Keratinocyte (primary cell): ENCODE data around the gene ZFP1. TPM values are rescaled to one million over a fixed set of nuclear protein-coding genes. Genes with fewer than 3 reads are reported as not detected.

Experiments
- DNase-seq: peaks from one replicate; pipeline ENCODE4 v3.0.0-alpha.2; 2011; ENCODE audit warnings: low read depth, missing footprints, low spot score
- FAIRE-seq: peaks from 2 replicates; lab custom pipeline; 2011; peaks lifted over from hg19 to GRCh38; lab: Jason Lieb, UNC
- H2AFZ ChIP-seq: 2 replicates; pipeline ENCODE4 v1.6.0; 2012; ENCODE audit warnings: low read length, control low read depth, inconsistent platforms; ENCODE audit not compliant: control insufficient read depth
- H3K27ac ChIP-seq: 2 replicates; pipeline ENCODE4 v1.5.1; 2011; ENCODE audit warnings: low read length; ENCODE audit not compliant: control insufficient read depth, insufficient read depth
- H3K27me3 ChIP-seq: 3 replicates; pipeline ENCODE4 v1.6.0; 2011; ENCODE audit warnings: low read length; ENCODE audit not compliant: control insufficient read depth, insufficient read depth; ENCODE audit errors: extremely low read depth
- H3K36me3 ChIP-seq, 2 experiments: 2 replicates in 1 of 2; 3 replicates in 1 of 2; pipeline ENCODE4 v1.5.1; 2011; ENCODE audit warnings: low read length in 2 of 2, mild to moderate bottlenecking in 1 of 2; ENCODE audit not compliant: control insufficient read depth in 2 of 2, insufficient read depth in 2 of 2; ENCODE audit errors: extremely low read depth in 1 of 2
- H3K4me1 ChIP-seq: 3 replicates; pipeline ENCODE4 v1.5.1; 2011; ENCODE audit warnings: low read length; ENCODE audit not compliant: control insufficient read depth, insufficient read depth; ENCODE audit errors: extremely low read depth
- H3K4me2 ChIP-seq: 3 replicates; pipeline ENCODE4 v1.6.0; 2011; ENCODE audit warnings: low read depth, low read length; ENCODE audit not compliant: control insufficient read depth, insufficient read depth; ENCODE audit errors: extremely low read depth
- H3K4me3 ChIP-seq, 3 experiments: fragments of 200-600 bp in 1 of 3; sonication (generic) in 1 of 3; 2 replicates in 2 of 3; 3 replicates in 1 of 3; pipeline ENCODE4 v1.5.1; 2011 to 2016; ENCODE audit warnings: low read length in 3 of 3, mild to moderate bottlenecking in 3 of 3, control low read depth in 2 of 3, inconsistent platforms in 1 of 3, low read depth in 1 of 3, mixed read lengths in 1 of 3, mixed run types in 1 of 3, moderate library complexity in 1 of 3; ENCODE audit not compliant: control insufficient read depth in 2 of 3, insufficient read depth in 2 of 3; ENCODE audit errors: extremely low read depth in 1 of 3
- H3K79me2 ChIP-seq: 2 replicates; pipeline ENCODE4 v1.6.0; 2012; ENCODE audit warnings: low read length; ENCODE audit not compliant: control insufficient read depth, insufficient read depth
- H3K9ac ChIP-seq: 3 replicates; pipeline ENCODE4 v1.6.0; 2011; ENCODE audit warnings: low read length; ENCODE audit not compliant: control insufficient read depth, insufficient read depth; ENCODE audit errors: extremely low read depth
- H3K9me1 ChIP-seq: 3 replicates; pipeline ENCODE4 v1.6.0; 2011; ENCODE audit warnings: low read length; ENCODE audit not compliant: control insufficient read depth, insufficient read depth; ENCODE audit errors: extremely low read depth
- H3K9me3 ChIP-seq: 2 replicates; pipeline ENCODE4 v1.5.1; 2012; ENCODE audit warnings: low read depth, low read length; ENCODE audit not compliant: control insufficient read depth
- H4K20me1 ChIP-seq: 3 replicates; pipeline ENCODE4 v1.6.0; 2011; ENCODE audit warnings: low read length; ENCODE audit not compliant: control insufficient read depth, insufficient read depth; ENCODE audit errors: extremely low read depth
- EZH2 ChIP-seq: IDR thresholded peaks from one replicate; pipeline ENCODE4 v1.6.1; 2012; ENCODE audit warnings: inconsistent platforms, mild to moderate bottlenecking, low read length, moderate library complexity
- dilution Hi-C: fragments of 300-500 bp; cut with MboI; formaldehyde crosslinking; loops from one replicate; pipeline ENCODE4 v1.7.0; 2020; ENCODE audit warnings: low sequenced_read_pairs; ENCODE audit not compliant: extremely low pct_ligation_motif_present
- polyA plus RNA-seq, 5 experiments: library from polyadenylated mRNA; depleted of rRNA in 3 of 5; stranded (reverse) in 3 of 5; stranded (forward) in 1 of 5; unstranded in 1 of 5; fragments of >200 nt; gene quantifications; 1 replicate in 1 of 5; 2 replicates in 3 of 5; 3 replicates in 1 of 5; pipeline versions ENCODE4 v1.2.1 to v1.2.3, GENCODE V29; 2011 to 2012; ENCODE audit warnings: missing spikeins in 2 of 5, low read depth in 1 of 5, low replicate concordance in 1 of 5
- TF ChIP-seq, protein P1 (sequence below), 3 experiments: IDR thresholded peaks in 1 of 3; conservative IDR thresholded peaks in 1 of 3; optimal IDR thresholded peaks in 1 of 3; 2 replicates in 2 of 3; 3 replicates in 1 of 3; pipeline versions ENCODE3 to v1.5.1; 2011; ENCODE audit warnings: low read length in 3 of 3, mild to moderate bottlenecking in 3 of 3, moderate library complexity in 2 of 3, control low read depth in 1 of 3, inconsistent platforms in 1 of 3; ENCODE audit not compliant: insufficient read depth in 2 of 3; ENCODE audit errors: extremely low read depth in 1 of 3

The ZFP1 gene
- polyA plus RNA-seq, 1 donor (not counting 4 experiments of a cell fraction or from before 2014, with no cell fraction given): 8.6 TPM

DNA sequence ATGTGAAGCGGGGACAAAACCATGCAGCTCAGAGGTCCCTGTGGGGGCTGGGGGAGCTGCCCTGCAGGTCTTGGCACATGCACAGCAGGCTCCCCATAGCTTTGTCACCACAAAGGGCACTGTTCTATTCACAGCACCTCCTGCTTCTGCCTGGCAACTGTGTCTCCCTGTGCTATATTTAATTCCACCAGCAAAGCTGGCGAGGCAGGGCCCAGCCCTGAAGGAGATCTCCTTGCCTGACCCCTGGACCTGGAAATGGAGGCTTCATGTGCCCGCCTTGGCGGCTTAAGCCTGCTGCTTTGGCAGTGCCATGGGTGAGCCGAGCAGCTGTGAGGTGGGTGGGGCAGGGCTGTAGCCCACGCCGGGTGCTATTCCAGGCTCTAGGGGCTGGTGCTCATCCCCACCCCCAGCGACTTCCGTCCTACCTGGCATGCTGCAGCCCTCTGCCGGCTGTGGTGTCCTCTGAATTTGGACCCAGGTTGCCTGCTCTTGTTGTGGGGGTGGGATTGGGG lies 38.5 kb upstream of the ZFP1 start:
- H3K36me3 ChIP-seq: peaks cover 5 to 7% of the 10 kb centered on the region in 2 experiments
- H3K9me3 ChIP-seq: no peaks in the 10 kb centered on the region
- H2AFZ ChIP-seq: no peak overlapping the region
- H4K20me1 ChIP-seq: no peaks in the 10 kb centered on the region
- H3K9me1 ChIP-seq: no peaks in the 10 kb centered on the region
- H3K4me3 ChIP-seq: no peak overlapping the region
- dilution Hi-C loops: no loop called here
- no peak for DNase-seq
- H3K9ac ChIP-seq: peak overlapping the region; percentile 69
- H3K27me3 ChIP-seq: no peaks in the 10 kb centered on the region
- H3K4me2 ChIP-seq: peak overlapping the region; percentile 75
- no peak for FAIRE-seq
- peaks cover 38% of the 10 kb centered on the region for H3K4me1 ChIP-seq
- no peak for TF ChIP-seq EZH2
- TF ChIP-seq, protein P1, sequence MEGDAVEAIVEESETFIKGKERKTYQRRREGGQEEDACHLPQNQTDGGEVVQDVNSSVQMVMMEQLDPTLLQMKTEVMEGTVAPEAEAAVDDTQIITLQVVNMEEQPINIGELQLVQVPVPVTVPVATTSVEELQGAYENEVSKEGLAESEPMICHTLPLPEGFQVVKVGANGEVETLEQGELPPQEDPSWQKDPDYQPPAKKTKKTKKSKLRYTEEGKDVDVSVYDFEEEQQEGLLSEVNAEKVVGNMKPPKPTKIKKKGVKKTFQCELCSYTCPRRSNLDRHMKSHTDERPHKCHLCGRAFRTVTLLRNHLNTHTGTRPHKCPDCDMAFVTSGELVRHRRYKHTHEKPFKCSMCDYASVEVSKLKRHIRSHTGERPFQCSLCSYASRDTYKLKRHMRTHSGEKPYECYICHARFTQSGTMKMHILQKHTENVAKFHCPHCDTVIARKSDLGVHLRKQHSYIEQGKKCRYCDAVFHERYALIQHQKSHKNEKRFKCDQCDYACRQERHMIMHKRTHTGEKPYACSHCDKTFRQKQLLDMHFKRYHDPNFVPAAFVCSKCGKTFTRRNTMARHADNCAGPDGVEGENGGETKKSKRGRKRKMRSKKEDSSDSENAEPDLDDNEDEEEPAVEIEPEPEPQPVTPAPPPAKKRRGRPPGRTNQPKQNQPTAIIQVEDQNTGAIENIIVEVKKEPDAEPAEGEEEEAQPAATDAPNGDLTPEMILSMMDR (optimal IDR thresholded peaks at IDR 0.05 in 1 of 3, IDR thresholded peaks at IDR 0.05 in 1 of 3, conservative IDR thresholded peaks at IDR 0.05 in 1 of 3; ENCODE audit: extremely low read depth in 1 of 3, insufficient read depth in 2 of 3, low read length in 3 of 3): peak; percentile 17 to 68 (median 30)
- no peaks in the 10 kb centered on the region for H3K79me2 ChIP-seq
- H3K27ac ChIP-seq: peak overlapping the region; percentile 75

DNA sequence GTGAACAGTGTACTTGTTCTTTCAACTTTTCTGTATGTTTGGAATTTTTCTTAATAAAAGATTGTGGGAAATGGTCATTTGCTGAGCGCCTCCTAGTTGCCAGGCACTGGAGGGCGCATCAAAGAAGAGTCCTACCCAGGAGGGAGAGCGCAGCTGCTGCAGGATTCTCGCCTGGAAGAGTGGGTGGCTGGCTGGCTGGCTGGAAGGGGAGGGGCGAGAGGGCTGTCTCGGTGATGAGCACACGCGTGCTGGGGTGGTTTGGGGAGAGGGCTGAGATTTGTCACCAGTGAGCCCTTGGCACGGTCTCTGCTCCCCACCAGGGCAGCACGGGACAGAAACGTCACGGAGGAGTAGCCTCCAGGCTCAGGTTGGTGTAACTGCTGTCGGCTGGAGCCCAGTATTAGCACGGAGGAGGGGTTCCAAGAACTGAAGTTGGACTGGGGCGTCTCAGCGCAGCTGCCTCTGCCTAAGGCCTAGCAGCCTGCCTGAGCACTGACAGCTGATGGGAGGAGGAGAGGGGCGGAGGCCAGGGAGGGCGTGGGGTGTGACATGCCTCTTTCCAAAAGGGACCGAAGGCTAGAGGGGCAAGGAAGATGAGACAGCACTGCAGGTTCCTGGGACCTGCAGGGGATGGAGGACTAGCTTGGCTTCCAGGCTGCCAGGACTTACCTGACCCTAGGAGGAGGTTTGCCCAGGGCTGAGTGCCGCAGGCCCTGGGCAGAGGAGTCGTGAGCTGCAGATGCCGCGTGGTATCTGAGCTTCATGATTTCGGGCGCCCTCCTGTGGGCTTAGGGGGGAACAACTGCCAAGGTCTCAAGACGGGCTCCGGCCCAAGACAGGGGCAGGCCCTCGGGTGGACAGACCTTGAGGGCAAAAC lies 37.4 kb upstream of the ZFP1 start:
- Histone ChIP-seq H3K27ac (peak overlapping the region; percentile 75), H3K36me3 (peaks cover 4% of the 10 kb centered on the region in 2 experiments), H3K4me1 (peaks cover 38% of the 10 kb centered on the region), H3K4me3 (peak overlapping the region in 1 of 3 experiments; percentile 52), H3K4me2 (peak overlapping the region; percentile 75), H3K27me3 (no peaks in the 10 kb centered on the region), H4K20me1 (no peaks in the 10 kb centered on the region), H2AFZ (peak overlapping the region; percentile 51), H3K9me3 (no peaks in the 10 kb centered on the region), H3K9me1 (no peaks in the 10 kb centered on the region), H3K79me2 (no peaks in the 10 kb centered on the region), H3K9ac (peak overlapping the region; percentile 69)
- FAIRE-seq (peak; percentile 51), DNase-seq (peak; percentile 48)
- dilution Hi-C loops: no loop called here
- TF ChIP-seq, protein P1 (optimal IDR thresholded peaks at IDR 0.05 in 1 of 3, IDR thresholded peaks at IDR 0.05 in 1 of 3, conservative IDR thresholded peaks at IDR 0.05 in 1 of 3; ENCODE audit: extremely low read depth in 1 of 3, insufficient read depth in 2 of 3, low read length in 3 of 3): peak; percentile 87 to 93 (median 91)
- TF ChIP-seq EZH2: no peak
